Neutrophil (primary cell): ENCODE data around the gene GRHPR.

Source experiments
- H3K27ac ChIP-seq: fragments of 200-600 bp; sonication (generic); 2 replicates; pipeline ENCODE4 v1.5.1; 2016; ENCODE audit warnings: mild to moderate bottlenecking, moderate library complexity
- H3K27me3 ChIP-seq: fragments of 200-600 bp; sonication (generic); 2 replicates; pipeline ENCODE4 v1.6.0; 2016; ENCODE audit warnings: mild to moderate bottlenecking
- H3K36me3 ChIP-seq: fragments of 200-600 bp; sonication (generic); 2 replicates; pipeline ENCODE4 v1.5.1; 2017
- H3K4me1 ChIP-seq, 2 experiments: fragments of 200-600 bp in 1 of 2; sonication (generic) in 1 of 2; 1 replicate in 1 of 2; 2 replicates in 1 of 2; pipeline versions ENCODE4 v1.5.1 to v1.6.1; 2013 to 2016; ENCODE audit warnings: low read depth in 1 of 2, low read length in 1 of 2, mild to moderate bottlenecking in 1 of 2, moderate library complexity in 1 of 2; ENCODE audit not compliant: control insufficient read depth in 1 of 2, insufficient read depth in 1 of 2
- H3K4me3 ChIP-seq, 2 experiments: fragments of 200-600 bp in 1 of 2; sonication (generic) in 1 of 2; 1 replicate in 1 of 2; 2 replicates in 1 of 2; pipeline ENCODE4 v1.5.1; 2013 to 2016; ENCODE audit warnings: low read depth in 1 of 2, low read length in 1 of 2, mild to moderate bottlenecking in 1 of 2, moderate library complexity in 1 of 2
- H3K9me3 ChIP-seq: fragments of 200-600 bp; sonication (generic); 2 replicates; pipeline ENCODE4 v1.5.1; 2016
- CTCF ChIP-seq: fragments of 200-600 bp; sonication (generic); IDR thresholded peaks from 2 replicates; pipeline ENCODE4 v1.5.1; 2016; ENCODE audit warnings: antibody characterized with exemption

Gene GRHPR

GRCh38 chr9:37445832-37446231 is 23.3 kb downstream of the GRHPR start:
- Histone ChIP-seq H3K27ac (no peak overlapping the region), H3K4me3 (no peak overlapping the region), H3K9me3 (no peaks in the 10 kb centered on the region), H3K4me1 (no peaks in the 10 kb centered on the region), H3K36me3 (peaks cover 16% of the 10 kb centered on the region), H3K27me3 (no peaks in the 10 kb centered on the region)
- TF ChIP-seq CTCF, result no peak

- Histone ChIP-seq H3K27me3 (no peaks in the 10 kb centered on the region), H3K27ac (no peak overlapping the region), H3K4me1 (no peaks in the 10 kb centered on the region), H3K9me3 (no peaks in the 10 kb centered on the region), H3K36me3 (peaks cover 10% of the 10 kb centered on the region), H3K4me3 (no peak overlapping the region)
- TF ChIP-seq CTCF, result no peak
These were observed 23.9 kb downstream of the GRHPR start for GRCh38 chr9:37446401-37446800.

GRCh38 chr9:37447111-37447510 is 24.6 kb downstream of the GRHPR start:
- no peaks in the 10 kb centered on the region for H3K9me3 ChIP-seq
- no peaks in the 10 kb centered on the region for H3K27me3 ChIP-seq
- no peak for TF ChIP-seq CTCF
- H3K4me3 ChIP-seq, result no peak overlapping the region
- peaks cover 3% of the 10 kb centered on the region for H3K36me3 ChIP-seq
- no peak overlapping the region for H3K27ac ChIP-seq
- no peaks in the 10 kb centered on the region for H3K4me1 ChIP-seq

GRCh38 chr9:37449862-37450632 is 27.6 kb downstream of the GRHPR start:
- Histone ChIP-seq H3K9me3 (no peaks in the 10 kb centered on the region), H3K27ac (no peak overlapping the region), H3K36me3 (no peaks in the 10 kb centered on the region), H3K27me3 (no peaks in the 10 kb centered on the region), H3K4me1 (no peaks in the 10 kb centered on the region), H3K4me3 (no peak overlapping the region)
- no peak for TF ChIP-seq CTCF

GRCh38 chr9:37451628-37452027 is 29.1 kb downstream of the GRHPR start:
- no peaks in the 10 kb centered on the region for H3K36me3 ChIP-seq
- H3K4me1 ChIP-seq, result no peaks in the 10 kb centered on the region
- H3K27ac ChIP-seq, result no peak overlapping the region
- H3K27me3 ChIP-seq, result no peaks in the 10 kb centered on the region
- TF ChIP-seq CTCF, result no peak
- H3K4me3 ChIP-seq, result no peak overlapping the region
- no peaks in the 10 kb centered on the region for H3K9me3 ChIP-seq
